ENCODE measurements around the gene SCN7A. TPM values are rescaled to one million over a fixed set of nuclear protein-coding genes. Genes with fewer than 3 reads are reported as not detected.
A peak's percentile ranks its signal among the peaks of the same experiment; 100 is the strongest.

Gene SCN7A
- total and polyA plus RNA-seq, 12 donors, result 2.6 to 19.7 (median 7.7) TPM

DNA sequence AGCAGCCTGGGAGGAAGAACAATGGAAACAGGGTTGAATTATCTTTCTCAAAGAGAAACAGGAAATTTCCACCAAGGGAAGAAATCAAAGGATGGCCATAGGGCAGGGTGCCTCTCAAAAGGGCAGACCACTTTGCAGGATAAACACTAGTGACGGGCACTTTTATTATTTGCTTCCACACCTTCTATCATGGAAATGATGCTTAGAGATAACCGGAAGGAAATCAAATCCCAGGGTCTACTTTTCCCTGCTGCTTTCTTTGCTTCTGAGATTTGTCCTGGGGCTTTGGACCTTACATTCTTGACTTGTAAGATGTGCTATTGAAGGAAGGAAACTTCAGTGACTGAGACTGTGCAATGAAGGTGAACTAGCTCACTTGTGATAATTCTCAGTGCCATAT, 117.2 kb downstream of the SCN7A start:
- DNase-seq, result no peak
- peaks cover 0 to 10% of the 10 kb centered on the region in 2 donors for H3K4me1 ChIP-seq (replicated peaks in 1 of 2)
- no peak overlapping the region for H3K27ac ChIP-seq
- H3K36me3 ChIP-seq (replicated peaks in 1 of 2), result no peaks in the 10 kb centered on the region
- no peak overlapping the region for H3K4me3 ChIP-seq
- 42 to 57% (median 48%) methylated on average over 2 of the region's 2 CpGs for WGBS, 4 donors
- TF ChIP-seq POLR2A (IDR thresholded peaks at IDR 0.05) (no peak), CTCF (IDR thresholded peaks at IDR 0.05) (no peak)
- intact Hi-C loops (cut with DNase I), result no loop called here
- H3K9me3 ChIP-seq (replicated peaks in 1 of 3), result no peaks in the 10 kb centered on the region
- peaks cover 6% of the 10 kb centered on the region for H3K27me3 ChIP-seq

DNA sequence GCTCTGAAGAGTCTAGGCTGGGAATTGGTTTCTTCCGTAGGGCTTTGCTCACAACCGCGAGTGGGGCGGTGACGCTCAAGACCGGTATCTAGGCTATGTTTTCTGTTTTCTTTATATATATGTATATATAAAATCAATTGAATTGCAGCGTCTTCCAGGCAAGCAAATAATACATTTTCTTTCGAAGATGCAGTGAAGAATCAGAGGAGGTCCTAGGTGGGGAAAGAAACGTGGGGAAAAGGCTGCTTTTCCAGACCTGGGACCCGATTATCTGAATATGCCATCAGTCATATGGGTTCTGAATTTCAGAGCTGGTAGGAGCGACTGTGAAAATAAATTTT, 117.6 kb downstream of the SCN7A start:
- H3K27me3 ChIP-seq, result peaks cover 6% of the 10 kb centered on the region
- H3K27ac ChIP-seq, result peak overlapping the region in 1 of 5 donors; percentile 31
- H3K36me3 ChIP-seq (replicated peaks in 1 of 2), result no peaks in the 10 kb centered on the region
- no peak for DNase-seq
- intact Hi-C loops (cut with DNase I), result no loop called here
- H3K9me3 ChIP-seq (replicated peaks in 1 of 3), result no peaks in the 10 kb centered on the region
- WGBS, 4 donors, result 5 to 9% (median 8%) methylated on average over 11 of the region's 11 CpGs
- peak overlapping the region in 1 of 4 donors; percentile 58 for H3K4me3 ChIP-seq
- peaks cover 0 to 10% of the 10 kb centered on the region in 2 donors for H3K4me1 ChIP-seq (replicated peaks in 1 of 2)
- TF ChIP-seq CTCF (IDR thresholded peaks at IDR 0.05) (no peak), POLR2A (IDR thresholded peaks at IDR 0.05) (no peak)

DNA sequence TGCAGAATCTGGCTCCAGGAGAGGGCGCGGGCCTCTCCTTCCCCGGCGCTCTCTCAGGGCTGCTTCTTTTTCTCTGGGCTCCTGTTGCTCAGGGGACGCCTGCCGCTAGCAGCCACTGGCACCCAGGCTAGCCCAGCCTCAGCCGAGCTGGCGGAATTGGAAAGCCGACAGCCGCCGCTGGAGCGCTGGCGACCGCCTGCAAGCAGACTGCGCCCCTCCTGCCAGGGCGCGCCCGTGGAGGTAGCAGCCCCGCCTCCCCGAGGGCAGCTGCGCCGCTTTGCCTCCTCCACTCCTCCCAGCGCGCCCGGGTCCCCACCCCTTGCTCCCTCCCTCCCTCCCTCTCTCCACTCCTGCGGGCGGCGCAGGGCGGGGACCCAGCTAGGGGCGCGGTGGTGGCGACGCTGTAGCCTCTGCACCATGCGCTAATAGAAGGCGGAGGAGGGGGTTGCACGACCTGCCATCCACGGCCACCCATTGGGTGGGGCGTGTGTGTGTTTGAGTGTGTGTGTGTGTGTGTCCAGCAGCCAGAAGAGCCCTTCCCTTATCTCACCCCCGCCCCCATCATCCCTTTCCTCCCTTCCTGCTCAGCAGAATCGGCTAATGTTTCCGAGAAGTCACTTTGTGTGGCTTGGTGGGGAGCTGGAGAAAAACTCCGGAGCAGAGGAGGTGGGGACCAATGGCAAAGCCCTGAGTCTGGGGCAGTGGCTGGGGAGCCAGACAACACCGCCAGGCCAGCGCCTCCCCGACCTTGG, 118.1 kb downstream of the SCN7A start, which contains the start of gene SCN9A:
Gene SCN9A, minus strand, starts transcription at position 209 of the 752 bp plus-strand sequence. CDS start 64,188 bp downstream, outside the sequence.
- DNase-seq, result peak; percentile 24 to 80 (median 47)
- Histone ChIP-seq H3K4me1 (replicated peaks in 1 of 2) (peaks cover 0 to 10% of the 10 kb centered on the region in 2 donors), H3K27me3 (peaks cover 6% of the 10 kb centered on the region), H3K27ac (peak within 1 kb of the TSS in 1 of 5 donors; percentile 31), H3K9me3 (replicated peaks in 1 of 3) (no peaks in the 10 kb centered on the region), H3K36me3 (replicated peaks in 1 of 2) (no peaks in the 10 kb centered on the region), H3K4me3 (peak within 1 kb of the TSS in 2 of 4 donors; percentile 4 to 58)
- WGBS, 4 donors, result 1 to 3% (median 1%) methylated on average over 10 to 45 of the region's 45 CpGs
- intact Hi-C loops (cut with DNase I), result no loop called here
- TF ChIP-seq CTCF (IDR thresholded peaks at IDR 0.05), result no peak

DNA sequence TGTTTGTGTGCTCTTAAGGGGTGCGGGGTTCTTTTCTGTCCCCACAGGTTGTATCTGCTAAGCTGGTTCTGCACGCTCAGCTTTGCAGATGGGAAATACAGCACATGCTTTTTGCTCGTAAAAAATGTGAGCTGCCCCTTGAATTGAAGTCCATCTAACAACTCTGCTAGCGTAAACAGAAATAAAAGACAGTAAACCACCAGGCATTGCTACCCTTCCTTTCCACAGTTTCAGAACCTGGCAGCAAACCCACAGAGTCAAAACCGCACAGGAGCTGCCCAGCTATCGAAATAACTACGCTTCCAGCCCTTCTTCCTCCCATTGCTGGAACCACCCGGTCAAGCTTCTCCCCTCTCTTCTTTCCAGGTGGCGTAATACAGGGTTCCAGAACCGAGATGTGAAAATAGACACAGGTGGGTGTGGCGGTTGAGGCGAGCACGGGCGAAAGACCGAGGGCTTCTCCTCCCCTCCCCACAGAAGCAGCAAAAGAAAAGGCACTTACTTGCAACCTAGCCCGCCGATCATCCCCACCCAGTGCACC, 118.8 kb downstream of the SCN7A start:
- intact Hi-C loops (cut with DNase I), result no loop called here
- peak in 1 of 7 donors; percentile 6 for DNase-seq
- peak overlapping the region in 1 of 5 donors; percentile 31 for H3K27ac ChIP-seq
- H3K36me3 ChIP-seq (replicated peaks in 1 of 2), result no peaks in the 10 kb centered on the region
- H3K4me1 ChIP-seq (replicated peaks in 1 of 2), result peaks cover 0 to 10% of the 10 kb centered on the region in 2 donors
- no peaks in the 10 kb centered on the region for H3K9me3 ChIP-seq (replicated peaks in 1 of 3)
- H3K4me3 ChIP-seq, result peak overlapping the region in 2 of 4 donors; percentile 4 to 58
- WGBS, 4 donors, result 2 to 4% (median 2%) methylated on average over 10 to 17 of the region's 17 CpGs
- TF ChIP-seq POLR2A (IDR thresholded peaks at IDR 0.05) (no peak), CTCF (IDR thresholded peaks at IDR 0.05) (no peak)
- peaks cover 6% of the 10 kb centered on the region for H3K27me3 ChIP-seq

Measured in adrenal gland (tissue), 12 donors.